HepG2 (cell line): ENCODE data around the gene EXOC6B. TPM values are rescaled to one million over a fixed set of nuclear protein-coding genes. Genes with fewer than 3 reads are reported as not detected.

Experiments used
- KMT2A ChIP-seq: sonication (generic); formaldehyde crosslinking; IDR thresholded peaks from 2 replicates; pipeline ENCODE4 v1.4.0; 2020; ENCODE audit warnings: missing genetic modification reagents
- MLLT10 ChIP-seq: sonication (generic); formaldehyde crosslinking; IDR thresholded peaks from 2 replicates; pipeline ENCODE4 v1.4.0; 2020; ENCODE audit warnings: missing genetic modification reagents
- RCOR2 ChIP-seq: IDR thresholded peaks from 2 replicates; pipeline ENCODE4 v1.6.1; 2016; ENCODE audit warnings: missing biosample characterization, missing genetic modification reagents
- SOX5 ChIP-seq: IDR thresholded peaks from 2 replicates; pipeline ENCODE4 v1.6.1; 2016; ENCODE audit warnings: borderline replicate concordance
- SSRP1 ChIP-seq: IDR thresholded peaks from 2 replicates; pipeline ENCODE4 v1.6.1; 2016; ENCODE audit warnings: control low read depth
- TBL1XR1 ChIP-seq: fragments of 150-350 bp; IDR thresholded peaks from 2 replicates; pipeline ENCODE4 v1.6.1; 2014; ENCODE audit warnings: borderline replicate concordance, low read length; ENCODE audit not compliant: partially characterized antibody
- TFDP2 ChIP-seq: sonication (generic); formaldehyde crosslinking; IDR thresholded peaks from 2 replicates; pipeline ENCODE4 v1.4.0; 2020; ENCODE audit warnings: missing genetic modification reagents
- ZBTB40 ChIP-seq, 2 experiments: fragments of 450-650 bp in 1 of 2; sonication (generic) in 1 of 2; formaldehyde crosslinking in 1 of 2; IDR thresholded peaks; 2 replicates each; pipeline versions ENCODE4 v1.6.1 to v1.8.0; 2016 to 2022; ENCODE audit warnings: antibody characterized with exemption in 1 of 2, mild to moderate bottlenecking in 1 of 2, missing genetic modification reagents in 1 of 2
- ZBTB42 ChIP-seq: sonication (generic); formaldehyde crosslinking; IDR thresholded peaks from 2 replicates; pipeline ENCODE4 v1.5.0; 2020; ENCODE audit warnings: mild to moderate bottlenecking, missing genetic modification reagents
- ZBTB43 ChIP-seq: sonication (generic); formaldehyde crosslinking; conservative IDR thresholded peaks from 2 replicates; pipeline ENCODE4 v1.4.0; 2020; ENCODE audit warnings: missing genetic modification reagents
- ZBTB44 ChIP-seq: sonication (generic); formaldehyde crosslinking; IDR thresholded peaks from 2 replicates; pipeline ENCODE4 v1.4.0; 2020; ENCODE audit warnings: missing genetic modification reagents
- ZFP62 ChIP-seq: sonication (generic); formaldehyde crosslinking; IDR thresholded peaks from 2 replicates; pipeline ENCODE4 v1.4.0; 2020; ENCODE audit warnings: missing genetic modification reagents
- ZNF558 ChIP-seq: sonication (generic); formaldehyde crosslinking; IDR thresholded peaks from 2 replicates; pipeline ENCODE4 v1.9.0; 2022; ENCODE audit warnings: mild to moderate bottlenecking, missing genetic modification reagents, borderline replicate concordance
- ZSCAN5A ChIP-seq: sonication (generic); formaldehyde crosslinking; IDR thresholded peaks from 2 replicates; pipeline ENCODE4 v1.8.0; 2022; ENCODE audit warnings: mild to moderate bottlenecking, missing genetic modification reagents, borderline replicate concordance
- polyA plus RNA-seq, 8 experiments: library from polyadenylated mRNA; depleted of rRNA in 3 of 8; stranded (reverse) in 7 of 8; unstranded in 1 of 8; fragments of >200 nt; fragmentation: Illumina TruSeq in 4 of 8; extraction: Trizol in 4 of 8; gene quantifications; 2 replicates each; pipeline versions ENCODE4 v1.2.1 to v1.2.3, GENCODE V29; 2011 to 2016; ENCODE audit warnings: low read depth in 4 of 8, missing spikeins in 1 of 8, mixed read lengths in 1 of 8; ENCODE audit not compliant: insufficient read depth in 1 of 8
- total RNA-seq, 5 experiments: library from RNA; depleted of rRNA; stranded (reverse); fragments of >200 nt; fragmentation: Illumina TruSeq; extraction: Trizol; gene quantifications; 2 replicates each; pipeline ENCODE4 v1.2.3, GENCODE V29; 2016; ENCODE audit warnings: low read depth in 1 of 5

The EXOC6B gene
- total and polyA plus RNA-seq, 2 of the 13 experiments (the other 11 are each of a cell fraction or from before 2014, with no cell fraction given): 9.1 to 15.9 TPM

- TF ChIP-seq ZSCAN5A (CRISPR knock-in tag) (no peak), MLLT10 (CRISPR knock-in tag) (no peak), ZBTB42 (CRISPR knock-in tag) (no peak), KMT2A (peak; percentile 54; the same call in 1 of the 2 replicates), TFDP2 (CRISPR knock-in tag) (peak; percentile 84), SSRP1 (no peak), ZBTB44 (CRISPR knock-in tag) (no peak), TBL1XR1 (peak; percentile 98), SOX5 (CRISPR knock-in tag) (peak; percentile 93), ZBTB40 (IDR thresholded peaks at IDR 0.05) (no peak), ZBTB40 (CRISPR knock-in tag; IDR thresholded peaks at IDR 0.05) (peak; percentile 65), ZNF558 (CRISPR knock-in tag) (no peak), RCOR2 (CRISPR knock-in tag) (peak; percentile 78; the same call in 1 of the 2 replicates), ZFP62 (no peak), ZBTB43 (CRISPR knock-in tag) (no peak)
Measured at GRCh38 chr2:72694715-72695496, 130.9 kb downstream of the EXOC6B start (continued).
